ENCODE measurements around the gene KRTAP10-2.

DNA sequence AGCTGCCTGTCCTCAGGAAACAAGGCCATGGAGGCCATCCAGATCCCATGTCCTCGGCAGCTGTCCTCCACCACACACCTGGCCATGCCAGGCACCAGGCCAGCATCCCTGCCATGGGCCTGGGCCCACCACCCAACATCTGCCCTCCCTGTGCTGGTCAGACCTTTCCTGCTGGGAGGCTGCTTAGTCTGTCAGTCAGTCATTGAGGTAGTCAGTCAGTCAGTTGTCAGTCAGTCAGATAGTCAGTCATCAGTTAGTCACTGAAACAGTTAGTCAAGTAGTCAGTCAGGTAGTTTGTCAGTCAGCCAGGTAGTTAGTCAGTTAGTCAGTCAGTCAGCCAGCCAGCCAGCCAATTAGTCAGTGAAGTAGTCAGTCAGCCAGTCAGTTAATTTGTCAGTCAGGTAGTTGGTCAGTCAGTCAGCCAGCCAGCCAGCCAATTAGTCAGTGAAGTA, 28.5 kb downstream of the KRTAP10-2 start:
- no peak for TF ChIP-seq EZH2 (IDR thresholded peaks at IDR 0.05; ENCODE audit: low read depth)
- TF ChIP-seq, protein P1, sequence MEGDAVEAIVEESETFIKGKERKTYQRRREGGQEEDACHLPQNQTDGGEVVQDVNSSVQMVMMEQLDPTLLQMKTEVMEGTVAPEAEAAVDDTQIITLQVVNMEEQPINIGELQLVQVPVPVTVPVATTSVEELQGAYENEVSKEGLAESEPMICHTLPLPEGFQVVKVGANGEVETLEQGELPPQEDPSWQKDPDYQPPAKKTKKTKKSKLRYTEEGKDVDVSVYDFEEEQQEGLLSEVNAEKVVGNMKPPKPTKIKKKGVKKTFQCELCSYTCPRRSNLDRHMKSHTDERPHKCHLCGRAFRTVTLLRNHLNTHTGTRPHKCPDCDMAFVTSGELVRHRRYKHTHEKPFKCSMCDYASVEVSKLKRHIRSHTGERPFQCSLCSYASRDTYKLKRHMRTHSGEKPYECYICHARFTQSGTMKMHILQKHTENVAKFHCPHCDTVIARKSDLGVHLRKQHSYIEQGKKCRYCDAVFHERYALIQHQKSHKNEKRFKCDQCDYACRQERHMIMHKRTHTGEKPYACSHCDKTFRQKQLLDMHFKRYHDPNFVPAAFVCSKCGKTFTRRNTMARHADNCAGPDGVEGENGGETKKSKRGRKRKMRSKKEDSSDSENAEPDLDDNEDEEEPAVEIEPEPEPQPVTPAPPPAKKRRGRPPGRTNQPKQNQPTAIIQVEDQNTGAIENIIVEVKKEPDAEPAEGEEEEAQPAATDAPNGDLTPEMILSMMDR (conservative IDR thresholded peaks at IDR 0.05): no peak
